Posterior cingulate gyrus (tissue), 11 donors: Measurements from ENCODE around the gene CD48.
"Not testable (repeated sequence)": the region's sequence is repeated elsewhere in the genome, so short reads cannot be mapped to it uniquely, and the experiment has no call there.

Source experiments
- DNase-seq, 10 donors: peaks; one replicate each; pipeline versions ENCODE4 v3.0.0 to v3.0.0-alpha.2; 2020 to 2021; ENCODE audit warnings: mixed read lengths in 3 of 10
- intact Hi-C: fragments of 100-400 bp; cut with DNase I; formaldehyde crosslinking; loops from one replicate; pipeline ENCODE4 v1.15.1; 2023

CD48 gene

GRCh38 chr1:160658162-160658813 lies 53.3 kb downstream of the CD48 start:
- DNase-seq = no peak
- intact Hi-C loops = no loop called here

GRCh38 chr1:160657250-160657781 lies 54.3 kb downstream of the CD48 start:
- no peak for DNase-seq
- intact Hi-C loops = no loop called here

GRCh38 chr1:160656737-160657136 lies 54.9 kb downstream of the CD48 start:
- DNase-seq = no peak
- intact Hi-C loops = no loop called here

GRCh38 chr1:160653620-160654016 lies 58.0 kb downstream of the CD48 start:
- no peak for DNase-seq
- intact Hi-C loops = no loop called here

GRCh38 chr1:160652924-160653619 lies 58.5 kb downstream of the CD48 start:
- intact Hi-C loops = no loop called here
- DNase-seq = no peak

- intact Hi-C loops, DNase-seq: not testable (repeated sequence)
These were observed 59.5 kb downstream of the CD48 start for GRCh38 chr1:160652065-160652641.

- DNase-seq = no peak
- intact Hi-C loops = no loop called here
These were observed 60.1 kb downstream of the CD48 start for GRCh38 chr1:160651433-160652064.

- no peak for DNase-seq
- intact Hi-C loops = no loop called here
These were observed 64.3 kb downstream of the CD48 start for GRCh38 chr1:160647329-160647720.

GRCh38 chr1:160646711-160647328 lies 64.8 kb downstream of the CD48 start, which contains the start of gene SLAMF1:
SLAMF1 (minus strand) TSS chr1:160647044; CDS start chr1:160646945, 99 bp downstream.
- no peak for DNase-seq
- intact Hi-C loops = no loop called here

GRCh38 chr1:160646180-160646579 lies 65.4 kb downstream of the CD48 start:
- intact Hi-C loops = no loop called here
- DNase-seq = no peak

- intact Hi-C loops = no loop called here
- no peak for DNase-seq
These were observed 66.1 kb downstream of the CD48 start for GRCh38 chr1:160645386-160646130.

GRCh38 chr1:160644399-160644798 lies 67.2 kb downstream of the CD48 start:
- intact Hi-C loops = no loop called here
- DNase-seq = no peak

- no peak for DNase-seq
- intact Hi-C loops = no loop called here
These were observed 68.5 kb downstream of the CD48 start for GRCh38 chr1:160643138-160643537.

GRCh38 chr1:160642281-160642644 lies 69.4 kb downstream of the CD48 start:
- intact Hi-C loops = no loop called here

GRCh38 chr1:160641323-160642280 lies 70.0 kb downstream of the CD48 start:
- intact Hi-C loops = no loop called here
- DNase-seq = no peak

More at GRCh38 chr1:160642281-160642644, 69.4 kb downstream of the CD48 start:
- no peak for DNase-seq

- intact Hi-C loops = no loop called here
- DNase-seq = no peak
These were observed 71.1 kb downstream of the CD48 start for GRCh38 chr1:160640359-160641123.

- no peak for DNase-seq
- intact Hi-C loops = loop anchor here (2.0 kb wide), 1 partner anchor 41 kb away; no protein-coding TSS in a partner anchor
These were observed 72.0 kb downstream of the CD48 start for GRCh38 chr1:160639652-160640051.

- DNase-seq = no peak
- intact Hi-C loops = loop anchor here (2.0 kb wide), 1 partner anchor 40 kb away; no protein-coding TSS in a partner anchor
These were observed 72.7 kb downstream of the CD48 start for GRCh38 chr1:160638926-160639325.
